Neuronal stem cell (in vitro differentiated cells): ENCODE results near the gene CD164L2.

Experiments used
- DNase-seq: peaks from one replicate; pipeline ENCODE4 v3.0.0-alpha.2; 2013; ENCODE audit warnings: low spot score
- H2AFZ ChIP-seq: one replicate; pipeline ENCODE4 v1.6.1; 2013; ENCODE audit warnings: mild to moderate bottlenecking, low read length, inconsistent platforms
- H2AK5ac ChIP-seq: 2 replicates; pipeline ENCODE4 v1.6.1; 2013; ENCODE audit warnings: low read depth, mild to moderate bottlenecking, inconsistent platforms, low read length, moderate library complexity, mixed read lengths
- H2BK120ac ChIP-seq: 2 replicates; pipeline ENCODE4 v1.6.1; 2013; ENCODE audit warnings: low read depth, mild to moderate bottlenecking, inconsistent platforms, low read length, moderate library complexity, mixed read lengths
- H2BK12ac ChIP-seq: one replicate; pipeline ENCODE4 v1.6.1; 2013; ENCODE audit warnings: low read length, inconsistent platforms
- H2BK15ac ChIP-seq: 2 replicates; pipeline ENCODE4 v1.6.1; 2013; ENCODE audit warnings: mild to moderate bottlenecking, low read length, inconsistent platforms, mixed read lengths
- H2BK5ac ChIP-seq: one replicate; pipeline ENCODE4 v1.6.1; 2013; ENCODE audit warnings: inconsistent platforms, mild to moderate bottlenecking, low read length, moderate library complexity
- H3K14ac ChIP-seq: one replicate; pipeline ENCODE4 v1.6.1; 2013; ENCODE audit warnings: low read length, inconsistent platforms
- H3K18ac ChIP-seq: 2 replicates; pipeline ENCODE4 v1.6.1; 2013; ENCODE audit warnings: low read length, inconsistent platforms
- H3K23ac ChIP-seq: 2 replicates; pipeline ENCODE4 v1.6.1; 2013; ENCODE audit warnings: low read depth, mild to moderate bottlenecking, mixed read lengths, low read length, inconsistent platforms; ENCODE audit not compliant: poor library complexity
- H3K27ac ChIP-seq: replicated peaks from 3 replicates; pipeline ENCODE4 v1.5.1; 2013; ENCODE audit warnings: low read length, inconsistent platforms
- H3K27me3 ChIP-seq, 3 experiments: 2 replicates each; pipeline ENCODE4 v1.6.1; 2013; ENCODE audit warnings: low read length in 3 of 3, mild to moderate bottlenecking in 2 of 3, inconsistent platforms in 1 of 3, low read depth in 1 of 3, mixed read lengths in 1 of 3, moderate library complexity in 1 of 3; ENCODE audit not compliant: control insufficient read depth in 3 of 3, insufficient read depth in 3 of 3
- H3K36me3 ChIP-seq, 2 donors: replicated peaks in 1 of 2; 2 replicates each; pipeline ENCODE4 v1.6.1; 2013; ENCODE audit warnings: low read length in 2 of 2; ENCODE audit not compliant: control insufficient read depth in 2 of 2, insufficient read depth in 2 of 2
- H3K4ac ChIP-seq: 2 replicates; pipeline ENCODE4 v1.6.1; 2013; ENCODE audit warnings: inconsistent platforms, mild to moderate bottlenecking, low read length, moderate library complexity
- H3K4me1 ChIP-seq, 2 donors: 1 replicate in 1 of 2; 2 replicates in 1 of 2; pipeline ENCODE4 v1.6.1; 2013; ENCODE audit warnings: low read length in 2 of 2, low read depth in 1 of 2; ENCODE audit not compliant: control insufficient read depth in 2 of 2, insufficient read depth in 1 of 2
- H3K4me2 ChIP-seq: one replicate; pipeline ENCODE4 v1.6.1; 2013; ENCODE audit warnings: mild to moderate bottlenecking, low read length, inconsistent platforms; ENCODE audit not compliant: insufficient read depth, poor library complexity, severe bottlenecking
- H3K4me3 ChIP-seq, 2 donors: 2 replicates each; pipeline ENCODE4 v1.5.1; 2013; ENCODE audit warnings: low read length in 2 of 2, mild to moderate bottlenecking in 2 of 2, inconsistent platforms in 1 of 2, moderate library complexity in 1 of 2
- H3K79me1 ChIP-seq: one replicate; pipeline ENCODE4 v1.6.1; 2013; ENCODE audit warnings: low read depth, mild to moderate bottlenecking, inconsistent platforms, low read length, moderate library complexity
- H3K9ac ChIP-seq: one replicate; pipeline ENCODE4 v1.6.1; 2013; ENCODE audit warnings: mild to moderate bottlenecking, low read depth, low read length, inconsistent platforms; ENCODE audit not compliant: poor library complexity
- H3K9me3 ChIP-seq, 2 donors: replicated peaks in 1 of 2; 2 replicates each; pipeline versions ENCODE3 to v1.6.1; 2013; ENCODE audit warnings: low read length in 2 of 2, mild to moderate bottlenecking in 2 of 2, inconsistent platforms in 1 of 2, low read depth in 1 of 2, mixed read lengths in 1 of 2, moderate library complexity in 1 of 2; ENCODE audit not compliant: control insufficient read depth in 2 of 2, insufficient read depth in 1 of 2
- H4K8ac ChIP-seq: one replicate; pipeline ENCODE4 v1.6.1; 2013; ENCODE audit warnings: low read depth, mild to moderate bottlenecking, inconsistent platforms, low read length, moderate library complexity
- H4K91ac ChIP-seq: one replicate; pipeline ENCODE4 v1.6.1; 2013; ENCODE audit warnings: low read length, low read depth, mild to moderate bottlenecking, inconsistent platforms; ENCODE audit not compliant: poor library complexity
- WGBS, 2 donors: extraction: QIAGEN DNeasy Blood & Tissue Kit; methylation state at CpG; one replicate each; pipeline ENCODE4 v1.1.7; 2013; ENCODE audit warnings: missing lambda C conversion rate in 2 of 2, mixed read lengths in 1 of 2; ENCODE audit not compliant: insufficient read length in 2 of 2, insufficient replicate concordance in 1 of 2; ENCODE audit errors: extremely low coverage in 2 of 2; 5-methylcytosine and 5-hydroxymethylcytosine counted together

CD164L2 gene

GRCh38 chr1:27402349-27402754 lies 19.2 kb upstream of the CD164L2 start:
- no peak for DNase-seq
- WGBS, 2 donors, result no CpG with 5 or more reads among the region's 8 CpGs

GRCh38 chr1:27400963-27401341 lies 17.8 kb upstream of the CD164L2 start:
- Histone ChIP-seq H4K8ac (no peak overlapping the region), H3K23ac (no peak overlapping the region), H3K27me3 (no peaks in the 10 kb centered on the region), H3K36me3 (peaks cover 0 to 7% of the 10 kb centered on the region in 2 donors), H3K4me3 (no peak overlapping the region), H2AK5ac (no peak overlapping the region), H3K14ac (no peak overlapping the region), H3K79me1 (no peaks in the 10 kb centered on the region), H3K27ac (no peak overlapping the region), H4K91ac (no peak overlapping the region), H3K4me1 (peaks cover 25 to 52% of the 10 kb centered on the region in 2 donors), H3K9ac (no peak overlapping the region), H3K4me2 (no peak overlapping the region), H2BK120ac (no peak overlapping the region), H2BK12ac (no peak overlapping the region), H2AFZ (no peak overlapping the region), H3K18ac (no peak overlapping the region), H2BK15ac (no peak overlapping the region), H3K4ac (no peak overlapping the region), H2BK5ac (no peak overlapping the region), H3K9me3 (no peaks in the 10 kb centered on the region)
- DNase-seq, result no peak
- no CpG with 5 or more reads among the region's 5 CpGs for WGBS, 2 donors

More at GRCh38 chr1:27402349-27402754, 19.2 kb upstream of the CD164L2 start:
- Histone ChIP-seq H3K27me3 (no peaks in the 10 kb centered on the region), H3K4me3 (no peak overlapping the region), H3K27ac (no peak overlapping the region), H2AK5ac (peak overlapping the region; percentile 39), H3K9ac (peak overlapping the region; percentile 68), H3K4me2 (no peak overlapping the region), H2BK15ac (no peak overlapping the region), H2AFZ (no peak overlapping the region), H3K4me1 (peaks cover 34 to 61% of the 10 kb centered on the region in 2 donors), H3K18ac (peak overlapping the region; percentile 5), H2BK5ac (no peak overlapping the region), H4K91ac (no peak overlapping the region), H3K23ac (peak overlapping the region; percentile 16), H2BK12ac (no peak overlapping the region), H3K4ac (no peak overlapping the region), H2BK120ac (no peak overlapping the region), H3K36me3 (peaks cover under 1 to 18% of the 10 kb centered on the region in 2 donors), H3K9me3 (no peaks in the 10 kb centered on the region), H3K79me1 (no peaks in the 10 kb centered on the region), H3K14ac (no peak overlapping the region), H4K8ac (no peak overlapping the region)

DNA sequence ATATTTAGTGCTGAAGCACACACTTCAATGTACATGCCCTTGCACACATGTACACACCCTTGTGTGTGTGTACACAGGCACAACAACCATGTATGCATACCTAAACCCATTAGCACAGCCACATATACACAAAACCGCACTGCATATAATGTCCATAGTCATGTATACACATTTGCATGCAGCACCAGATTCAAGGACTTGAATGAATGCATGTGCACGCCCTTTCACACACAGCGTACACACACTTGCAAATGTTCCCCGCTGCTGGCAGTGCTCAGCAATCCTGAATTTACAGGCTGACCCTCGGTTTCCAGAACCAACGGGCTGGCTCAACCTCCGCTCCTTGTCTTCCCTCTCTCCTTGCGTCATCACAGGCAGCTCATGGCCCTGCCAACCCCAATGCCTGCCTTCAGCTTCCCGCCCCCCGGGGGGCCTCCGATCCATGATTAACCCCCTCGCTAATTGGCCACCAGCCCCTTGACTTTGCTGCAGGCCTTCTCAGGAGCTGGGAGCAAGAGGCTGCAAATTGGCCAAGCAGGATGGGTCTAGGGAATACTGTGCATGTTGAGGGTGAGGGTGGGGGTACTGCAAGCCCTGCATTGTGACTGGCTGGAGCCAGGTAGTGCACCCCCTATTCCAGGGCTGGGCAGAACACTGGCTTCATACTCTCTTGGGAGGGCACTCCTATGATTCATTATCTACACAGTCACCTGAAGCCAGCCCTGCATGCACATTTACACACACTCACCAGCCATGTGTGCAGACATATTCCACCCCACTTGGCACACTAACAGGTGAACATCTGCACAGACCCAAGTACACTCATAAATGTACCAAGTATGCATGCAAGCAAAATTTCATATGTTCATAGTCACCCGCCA lies 17.2 kb upstream of the CD164L2 start:
- Histone ChIP-seq H3K4ac (no peak overlapping the region), H3K27me3 (no peaks in the 10 kb centered on the region), H2BK12ac (no peak overlapping the region), H3K9me3 (no peaks in the 10 kb centered on the region), H3K4me2 (no peak overlapping the region), H3K4me1 (peaks cover 29 to 50% of the 10 kb centered on the region in 2 donors), H3K23ac (no peak overlapping the region), H3K18ac (no peak overlapping the region), H4K8ac (no peak overlapping the region), H3K4me3 (no peak overlapping the region), H2BK5ac (no peak overlapping the region), H3K79me1 (no peaks in the 10 kb centered on the region), H2AFZ (no peak overlapping the region), H3K9ac (no peak overlapping the region), H2AK5ac (no peak overlapping the region), H2BK15ac (no peak overlapping the region), H2BK120ac (no peak overlapping the region), H3K27ac (no peak overlapping the region), H3K14ac (no peak overlapping the region), H4K91ac (no peak overlapping the region), H3K36me3 (peaks cover 0 to 7% of the 10 kb centered on the region in 2 donors)
- whole genome bisulfite sequencing, 2 donors, result no CpG with 5 or more reads among the region's 13 CpGs
- DNase-seq, result no peak

DNA sequence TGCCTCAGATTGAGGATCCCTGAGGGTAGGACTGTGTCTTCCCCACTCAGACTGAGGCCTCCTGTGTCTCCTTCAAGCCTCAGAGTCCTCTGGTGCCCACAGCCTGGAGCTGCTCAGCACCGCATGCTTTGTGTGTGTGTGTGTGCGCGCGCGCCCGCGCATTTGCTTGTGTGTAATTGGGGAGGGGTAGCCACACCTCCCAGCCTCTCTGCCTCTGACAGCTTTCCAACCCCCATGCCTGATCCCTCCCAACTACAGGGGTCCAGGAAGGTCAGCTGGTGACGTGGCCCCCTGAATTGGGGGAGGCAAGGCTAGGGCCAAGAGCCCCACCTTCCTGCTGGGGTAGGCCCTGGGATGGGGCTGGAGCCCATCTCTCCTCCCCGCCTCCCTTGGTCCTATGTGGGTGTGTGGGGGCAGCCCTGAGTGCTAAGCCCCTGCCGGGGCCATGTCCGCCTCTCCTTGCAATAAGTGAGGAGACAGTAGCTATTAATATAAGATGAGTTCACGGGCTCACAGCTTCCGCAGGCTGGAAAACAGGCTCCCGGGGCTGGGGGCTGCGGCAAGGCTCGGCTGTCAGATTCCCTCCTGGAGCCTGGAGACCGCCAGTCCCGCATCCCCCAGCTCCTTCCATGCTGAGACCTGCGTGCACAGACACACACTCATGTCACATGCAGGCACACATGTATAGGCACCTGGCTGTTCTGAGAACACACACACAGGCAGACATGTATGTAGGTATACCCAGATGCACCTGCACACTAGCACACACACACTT lies 16.3 kb upstream of the CD164L2 start:
- no peak overlapping the region for H3K4me2 ChIP-seq
- no peak overlapping the region for H3K23ac ChIP-seq
- peaks cover 26 to 43% of the 10 kb centered on the region in 2 donors for H3K4me1 ChIP-seq
- H3K18ac ChIP-seq, result peak overlapping the region; percentile 40
- no peak overlapping the region for H2AFZ ChIP-seq
- no peak overlapping the region for H4K8ac ChIP-seq
- H2AK5ac ChIP-seq, result no peak overlapping the region
- no peak overlapping the region for H2BK120ac ChIP-seq
- peak overlapping the region; percentile 19 for H4K91ac ChIP-seq
- H3K14ac ChIP-seq, result no peak overlapping the region
- peaks cover 0 to under 1% of the 10 kb centered on the region in 2 donors for H3K36me3 ChIP-seq
- H3K9ac ChIP-seq, result peak overlapping the region; percentile 60
- no peaks in the 10 kb centered on the region for H3K27me3 ChIP-seq
- H2BK15ac ChIP-seq, result peak overlapping the region; percentile 53
- H3K9me3 ChIP-seq, result no peaks in the 10 kb centered on the region
- peak overlapping the region; percentile 72 for H2BK5ac ChIP-seq
- H3K27ac ChIP-seq, result no peak overlapping the region
- DNase-seq, result no peak
- WGBS, 2 donors, result no CpG with 5 or more reads among the region's 19 CpGs
- H3K4me3 ChIP-seq, result no peak overlapping the region
- no peak overlapping the region for H3K4ac ChIP-seq
- H3K79me1 ChIP-seq, result no peaks in the 10 kb centered on the region
- peak overlapping the region; percentile 91 for H2BK12ac ChIP-seq
